Forelimb muscle (tissue), 1 donor: ENCODE results near the gene GNAZ. TPM values are rescaled to one million over a fixed set of nuclear protein-coding genes. Genes with fewer than 3 reads are reported as not detected.
"Not testable (repeated sequence)": the region's sequence is repeated elsewhere in the genome, so short reads cannot be mapped to it uniquely, and the experiment has no call there.

Experiments used
- DNase-seq: peaks from one replicate; pipeline ENCODE4 v3.0.0-alpha.2; 2013; ENCODE audit warnings: low read depth
- polyA plus RNA-seq: library from polyadenylated mRNA; unstranded; fragments of 120-200 nt; gene quantifications from one replicate; pipeline ENCODE4 v1.2.1, GENCODE V29; 2013; ENCODE audit not compliant: insufficient read length

GNAZ gene
- polyA plus RNA-seq: 2.7 TPM

DNA sequence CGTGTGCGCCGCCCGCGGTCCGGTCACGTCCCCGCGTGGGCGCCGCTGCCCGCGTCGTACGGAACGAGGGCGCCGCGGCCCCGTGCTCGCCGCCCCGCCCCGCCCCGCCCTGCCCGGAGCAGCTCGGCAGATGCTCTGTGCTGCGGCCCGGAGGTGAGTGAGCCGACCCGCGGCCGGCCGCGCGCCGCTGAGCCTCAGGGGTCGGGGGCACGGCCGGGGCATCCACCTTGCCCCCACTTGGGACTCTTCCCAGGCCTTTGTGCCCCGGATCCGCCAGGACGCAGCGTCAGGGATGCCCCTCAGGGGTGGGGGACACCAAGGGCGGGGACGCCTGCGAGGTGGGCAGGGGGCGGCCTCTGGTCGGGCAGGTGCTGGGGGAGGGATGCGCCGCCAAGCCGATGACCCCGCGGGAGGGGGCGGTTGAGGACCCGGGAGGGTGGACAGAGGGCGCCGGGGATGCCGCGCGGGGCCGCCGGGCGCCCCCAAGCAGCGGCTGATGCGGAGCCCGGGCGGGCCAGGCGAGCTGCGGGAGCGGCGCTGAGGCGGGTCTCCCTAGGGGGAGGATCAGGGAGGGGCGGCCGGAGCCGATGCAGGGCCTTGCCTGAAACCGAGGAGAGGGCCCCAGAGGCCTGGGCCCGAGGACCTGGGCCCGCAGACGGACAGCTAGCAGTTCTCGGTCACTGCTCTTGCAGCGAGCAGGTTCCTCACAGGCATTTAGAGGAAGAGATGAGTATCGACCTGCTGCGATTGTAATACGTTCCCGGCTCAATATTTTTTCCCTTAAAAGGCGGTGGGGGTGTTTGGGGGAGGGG, at the start of gene GNAZ:
Gene GNAZ, plus strand, starts transcription at position 102 of the 812 bp plus-strand sequence. CDS start 25,177 bp downstream, outside the sequence.
- DNase-seq: no peak

DNA sequence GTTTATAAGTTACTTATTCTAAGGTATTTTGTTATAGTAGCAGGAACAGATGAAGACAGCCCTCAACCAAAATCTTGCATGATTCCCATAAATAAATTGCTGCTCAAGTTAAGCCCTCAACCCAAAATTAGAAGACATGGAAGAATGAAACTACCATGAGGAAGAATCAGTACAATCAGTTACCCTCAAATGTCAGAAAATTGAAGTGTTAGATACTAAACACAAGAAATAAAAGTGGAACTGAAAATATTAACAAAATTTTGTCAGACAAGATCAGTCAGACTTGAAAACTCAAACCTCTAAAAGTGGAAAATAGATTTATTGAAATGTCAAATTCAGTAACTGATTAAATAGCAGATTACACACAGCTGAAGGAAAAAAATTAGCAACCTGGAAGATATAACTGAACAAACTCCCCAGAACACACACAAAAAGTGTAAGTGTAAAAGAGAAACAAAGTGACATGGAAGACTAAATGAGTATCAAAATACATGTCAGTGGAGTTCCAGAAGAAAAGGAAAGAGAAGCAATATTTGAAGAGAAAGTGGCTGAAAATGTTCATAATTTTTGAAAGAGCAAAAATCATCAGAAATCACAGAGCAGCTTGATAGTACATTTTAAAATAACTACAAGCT, 49.5 kb upstream of the GNAZ start:
- no peak for DNase-seq

DNA sequence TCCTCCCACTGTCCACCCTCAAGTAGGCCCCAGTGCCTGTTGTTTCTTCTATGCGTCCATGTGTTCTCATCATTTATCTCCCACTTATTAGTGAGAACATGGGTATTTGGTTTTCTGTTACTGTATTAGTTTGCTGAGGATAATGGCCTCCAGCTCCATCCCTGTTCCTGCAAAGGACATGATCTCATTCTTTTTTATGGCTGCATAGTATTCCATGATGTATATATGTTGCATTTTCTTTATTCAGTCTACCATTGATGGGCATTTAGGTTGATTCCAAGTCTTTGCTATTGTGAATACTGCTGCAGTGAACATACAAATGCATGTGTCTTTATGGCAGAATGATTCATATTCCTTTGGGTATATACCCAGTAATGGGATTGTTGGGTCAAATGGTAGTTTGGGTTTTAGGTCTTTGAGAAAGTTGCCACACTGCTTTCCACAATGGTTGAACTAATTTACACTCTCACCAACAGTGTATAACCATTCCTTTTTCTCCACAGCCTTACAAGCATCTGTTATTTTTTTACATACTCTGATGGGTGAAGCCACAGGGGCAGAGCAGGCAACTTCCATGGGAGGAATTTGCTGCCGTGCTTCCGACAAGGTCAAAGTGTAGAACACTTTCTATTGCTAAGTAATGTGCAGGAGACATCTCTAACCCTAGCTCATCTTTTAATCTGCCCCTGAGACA, 48.5 kb upstream of the GNAZ start:
- not testable (repeated sequence) for DNase-seq

GRCh38 chr22:23023294-23023693, 47.0 kb upstream of the GNAZ start:
- no peak for DNase-seq

GRCh38 chr22:23026777-23027176, 43.5 kb upstream of the GNAZ start:
- no peak for DNase-seq

- not testable (repeated sequence) for DNase-seq
These were observed 42.5 kb upstream of the GNAZ start for GRCh38 chr22:23027849-23028248.

GRCh38 chr22:23029521-23030228, 40.6 kb upstream of the GNAZ start:
- no peak for DNase-seq

DNA sequence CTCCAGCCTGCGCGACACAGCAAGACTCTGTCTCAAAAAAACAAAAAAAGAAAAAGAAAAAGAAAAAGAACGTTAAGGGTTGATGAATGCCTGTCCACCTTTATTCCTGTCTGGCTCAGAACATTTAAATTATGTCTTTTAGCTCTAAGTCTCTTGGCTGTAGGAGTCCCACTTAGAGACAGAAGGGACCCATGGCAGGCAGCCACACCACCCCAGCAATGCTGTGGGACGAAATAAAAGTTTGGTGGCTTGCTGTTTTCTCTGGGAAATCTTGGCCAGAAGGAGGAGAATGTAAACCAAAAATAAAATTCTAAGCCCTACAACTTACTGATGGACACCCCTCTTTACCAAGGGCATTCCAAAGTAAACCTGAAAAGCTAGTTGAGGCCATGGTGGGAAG, 38.9 kb upstream of the GNAZ start:
- DNase-seq: no peak

DNA sequence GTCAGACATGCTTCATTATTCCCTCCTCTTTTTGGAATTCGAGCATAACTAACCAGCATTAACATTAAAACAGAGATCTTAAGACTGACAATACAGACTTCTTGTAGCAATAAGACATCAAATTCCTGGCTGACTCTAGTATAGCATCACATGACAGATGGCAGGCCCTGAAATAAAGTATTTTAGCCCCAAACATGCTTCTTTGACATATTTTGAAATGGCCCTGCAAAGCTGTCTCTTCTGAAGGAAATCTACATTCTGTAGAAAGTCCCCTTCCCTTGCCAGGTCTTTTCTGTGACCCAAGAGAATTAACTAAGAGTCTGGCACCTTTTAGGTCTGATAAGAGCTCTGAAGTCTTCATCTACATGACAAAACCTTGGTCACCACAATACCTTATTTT, 38.5 kb upstream of the GNAZ start:
- DNase-seq: no peak

DNA sequence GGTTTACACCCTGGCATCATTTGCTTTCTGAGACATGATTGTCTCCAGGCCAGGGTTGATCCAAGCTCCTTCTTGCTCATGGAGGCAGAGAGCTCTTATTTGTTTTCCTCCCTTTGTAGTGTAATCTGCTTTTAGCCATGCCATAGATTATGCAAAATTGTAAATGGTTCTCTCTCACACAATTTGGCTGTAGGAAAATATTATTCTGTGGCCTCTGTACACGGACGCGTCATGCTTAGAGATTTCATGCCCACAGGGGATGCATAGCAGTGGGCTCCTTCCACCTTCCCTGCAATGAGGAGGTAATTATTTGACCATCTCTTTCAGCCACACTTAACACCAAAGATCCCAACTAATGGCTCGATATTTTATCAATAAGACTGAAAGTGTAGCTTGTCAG, 37.7 kb upstream of the GNAZ start:
- no peak for DNase-seq

DNA sequence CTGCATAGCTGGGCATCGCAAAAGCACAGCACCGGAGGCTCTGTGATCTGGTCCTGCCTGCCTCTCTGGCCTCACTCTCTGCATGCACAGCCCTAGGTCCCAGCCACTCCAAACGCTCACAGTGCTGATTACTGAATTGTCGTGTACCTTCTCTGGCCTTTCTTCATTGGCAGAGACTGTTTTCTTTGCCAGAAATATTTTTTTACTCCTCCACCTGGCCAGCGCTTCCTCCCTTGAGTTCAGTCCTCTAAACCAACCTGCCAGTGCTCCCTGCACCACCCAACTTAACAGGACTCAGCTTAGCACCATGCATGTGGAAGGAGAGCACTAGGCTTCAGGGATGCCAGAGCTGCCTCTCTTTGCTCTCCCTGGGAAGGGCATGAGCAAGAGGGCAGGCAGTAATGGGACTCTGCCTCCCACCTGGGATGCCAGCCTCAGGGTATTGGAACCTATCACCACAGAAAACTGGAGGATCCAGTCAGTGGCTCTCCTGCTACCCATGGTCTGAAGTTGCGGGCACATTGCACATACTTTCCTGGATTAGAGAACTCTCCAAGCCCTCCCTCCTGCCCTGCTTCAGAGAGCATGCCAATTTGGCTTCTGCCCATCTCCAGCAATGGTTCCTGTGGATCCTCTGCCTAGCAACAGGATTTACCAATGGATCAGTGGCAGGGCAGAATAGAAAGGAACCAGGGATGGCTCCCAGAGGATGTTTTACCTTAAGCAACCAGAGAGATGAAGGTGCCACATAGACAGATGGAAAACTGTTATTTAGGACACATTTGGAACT, 37.0 kb upstream of the GNAZ start:
- no peak for DNase-seq

GRCh38 chr22:23034621-23035556, 35.4 kb upstream of the GNAZ start:
- no peak for DNase-seq

GRCh38 chr22:23035557-23036277, 34.6 kb upstream of the GNAZ start:
- no peak for DNase-seq

DNA sequence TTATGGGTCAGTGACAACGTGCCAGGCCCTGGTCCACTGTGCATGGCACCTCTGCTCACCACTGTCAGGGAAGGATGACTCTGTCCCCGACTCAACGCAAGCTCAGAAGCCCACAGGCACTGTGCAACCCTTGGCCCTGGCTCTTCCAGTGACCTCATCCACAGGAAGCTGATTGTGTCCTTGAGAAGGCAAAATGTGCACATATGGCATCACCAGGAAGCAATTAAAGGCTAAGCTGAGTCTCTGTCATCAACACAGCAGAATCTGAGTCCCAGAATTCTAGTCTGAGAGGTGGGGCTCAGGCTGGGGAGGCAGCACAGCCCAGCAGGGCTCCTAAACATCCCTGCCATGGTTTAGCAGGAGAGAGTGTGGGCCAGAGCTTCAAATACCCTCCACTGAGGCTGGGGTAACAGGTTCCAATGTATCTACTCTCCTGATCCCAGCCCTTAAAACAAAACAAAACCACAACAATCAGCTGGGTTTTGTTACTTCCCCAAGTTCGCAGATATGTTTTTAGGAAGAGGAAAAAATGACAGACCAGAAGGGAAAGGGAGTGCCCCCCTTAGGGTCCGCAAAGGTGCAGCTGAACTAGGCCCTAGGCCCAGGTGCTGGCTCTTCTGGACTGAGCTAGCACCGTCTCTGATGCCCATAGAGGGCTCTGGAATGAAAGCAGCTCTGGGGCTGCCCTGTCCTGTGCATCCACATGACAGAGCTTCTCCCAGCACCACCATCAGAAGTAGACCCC, 33.5 kb upstream of the GNAZ start:
- no peak for DNase-seq

GRCh38 chr22:23037429-23038333, 32.6 kb upstream of the GNAZ start:
- DNase-seq: no peak

DNA sequence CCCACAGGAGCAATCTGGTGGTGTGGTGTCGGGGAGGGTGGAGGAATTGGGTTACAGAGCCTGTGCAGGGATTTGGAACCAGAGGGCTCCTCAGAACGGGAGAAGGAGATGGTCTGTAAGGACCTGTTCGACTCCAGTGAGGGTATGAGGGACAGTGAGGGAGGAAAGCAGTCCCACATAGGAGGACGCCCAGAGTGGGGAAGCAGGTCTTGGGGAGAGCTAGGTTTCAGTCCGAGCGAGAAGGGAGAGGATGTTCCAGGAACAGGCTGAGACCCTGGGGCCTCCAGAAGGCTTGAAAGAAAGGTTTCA, 32.0 kb upstream of the GNAZ start:
- no peak for DNase-seq

GRCh38 chr22:23038902-23039301, 31.4 kb upstream of the GNAZ start:
- no peak for DNase-seq

DNA sequence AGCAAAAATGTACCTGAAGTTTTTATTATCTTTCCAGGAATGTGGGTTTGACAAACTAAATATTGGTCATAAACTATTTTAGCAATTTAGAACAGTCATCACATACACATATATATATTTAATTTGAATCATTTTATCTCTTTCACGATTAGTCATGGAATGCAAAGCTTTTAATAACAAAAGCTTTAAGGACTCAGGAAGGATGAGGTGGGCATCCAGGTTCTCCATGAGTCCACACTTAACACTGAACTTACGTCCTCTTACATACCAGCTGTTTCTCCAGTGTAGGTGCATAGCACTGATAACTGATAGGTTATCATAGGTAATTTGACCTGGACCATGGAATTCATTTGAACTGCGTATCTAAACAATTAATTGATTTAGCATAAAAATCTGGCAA, 28.1 kb upstream of the GNAZ start:
- DNase-seq: no peak
